ENCODE data around the gene HGD.

DNA sequence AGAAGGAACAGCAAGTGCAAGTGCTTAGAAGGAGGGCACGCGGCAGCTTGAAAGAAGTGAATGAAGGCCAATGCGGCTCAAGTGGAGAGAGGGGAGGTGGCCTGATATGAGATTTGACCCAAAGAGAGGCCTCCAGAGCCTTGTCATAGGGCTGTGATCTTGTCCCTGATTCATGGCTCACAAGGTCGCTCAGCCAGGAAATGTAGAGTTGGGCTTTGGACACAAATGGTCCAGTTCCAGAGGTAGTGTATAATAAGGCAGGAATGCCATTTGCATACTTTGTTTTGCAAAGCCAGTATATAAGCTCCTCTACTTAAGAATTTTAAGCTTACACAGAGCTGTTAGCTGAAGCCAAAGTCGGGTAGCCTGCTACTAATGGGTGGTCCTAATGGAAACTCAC, 33.7 kb downstream of the HGD start:
- TF ChIP-seq, protein P1, sequence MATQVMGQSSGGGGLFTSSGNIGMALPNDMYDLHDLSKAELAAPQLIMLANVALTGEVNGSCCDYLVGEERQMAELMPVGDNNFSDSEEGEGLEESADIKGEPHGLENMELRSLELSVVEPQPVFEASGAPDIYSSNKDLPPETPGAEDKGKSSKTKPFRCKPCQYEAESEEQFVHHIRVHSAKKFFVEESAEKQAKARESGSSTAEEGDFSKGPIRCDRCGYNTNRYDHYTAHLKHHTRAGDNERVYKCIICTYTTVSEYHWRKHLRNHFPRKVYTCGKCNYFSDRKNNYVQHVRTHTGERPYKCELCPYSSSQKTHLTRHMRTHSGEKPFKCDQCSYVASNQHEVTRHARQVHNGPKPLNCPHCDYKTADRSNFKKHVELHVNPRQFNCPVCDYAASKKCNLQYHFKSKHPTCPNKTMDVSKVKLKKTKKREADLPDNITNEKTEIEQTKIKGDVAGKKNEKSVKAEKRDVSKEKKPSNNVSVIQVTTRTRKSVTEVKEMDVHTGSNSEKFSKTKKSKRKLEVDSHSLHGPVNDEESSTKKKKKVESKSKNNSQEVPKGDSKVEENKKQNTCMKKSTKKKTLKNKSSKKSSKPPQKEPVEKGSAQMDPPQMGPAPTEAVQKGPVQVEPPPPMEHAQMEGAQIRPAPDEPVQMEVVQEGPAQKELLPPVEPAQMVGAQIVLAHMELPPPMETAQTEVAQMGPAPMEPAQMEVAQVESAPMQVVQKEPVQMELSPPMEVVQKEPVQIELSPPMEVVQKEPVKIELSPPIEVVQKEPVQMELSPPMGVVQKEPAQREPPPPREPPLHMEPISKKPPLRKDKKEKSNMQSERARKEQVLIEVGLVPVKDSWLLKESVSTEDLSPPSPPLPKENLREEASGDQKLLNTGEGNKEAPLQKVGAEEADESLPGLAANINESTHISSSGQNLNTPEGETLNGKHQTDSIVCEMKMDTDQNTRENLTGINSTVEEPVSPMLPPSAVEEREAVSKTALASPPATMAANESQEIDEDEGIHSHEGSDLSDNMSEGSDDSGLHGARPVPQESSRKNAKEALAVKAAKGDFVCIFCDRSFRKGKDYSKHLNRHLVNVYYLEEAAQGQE (IDR thresholded peaks at IDR 0.05; ENCODE audit: insufficient read depth in 1 of 2, low read depth in 2 of 2, low read length in 2 of 2) = no peak
- no peak for TF ChIP-seq POLR2AphosphoS5 (IDR thresholded peaks at IDR 0.05; ENCODE audit: low read depth, low read length)
- no peak for TF ChIP-seq TAF1 (IDR thresholded peaks at IDR 0.05; ENCODE audit: borderline replicate concordance, insufficient read depth, low read length)
